SKM-1 (cell line): ENCODE results near the gene MAMDC4.

ENCODE experiments used
- DNase-seq: peaks from one replicate; lab custom pipeline; 2025; ENCODE audit not compliant: unreplicated experiment; lab: John Stamatoyannopoulos, UW

Gene MAMDC4

GRCh38 chr9:136849038-136849959 lies 2.8 kb upstream of the MAMDC4 start, which contains the start of gene PHPT1:
Gene PHPT1, plus strand, starts transcription at chr9:136849409. Its CDS starts 22 bp downstream, at chr9:136849431.
- DNase-seq: peak; percentile 98

DNA sequence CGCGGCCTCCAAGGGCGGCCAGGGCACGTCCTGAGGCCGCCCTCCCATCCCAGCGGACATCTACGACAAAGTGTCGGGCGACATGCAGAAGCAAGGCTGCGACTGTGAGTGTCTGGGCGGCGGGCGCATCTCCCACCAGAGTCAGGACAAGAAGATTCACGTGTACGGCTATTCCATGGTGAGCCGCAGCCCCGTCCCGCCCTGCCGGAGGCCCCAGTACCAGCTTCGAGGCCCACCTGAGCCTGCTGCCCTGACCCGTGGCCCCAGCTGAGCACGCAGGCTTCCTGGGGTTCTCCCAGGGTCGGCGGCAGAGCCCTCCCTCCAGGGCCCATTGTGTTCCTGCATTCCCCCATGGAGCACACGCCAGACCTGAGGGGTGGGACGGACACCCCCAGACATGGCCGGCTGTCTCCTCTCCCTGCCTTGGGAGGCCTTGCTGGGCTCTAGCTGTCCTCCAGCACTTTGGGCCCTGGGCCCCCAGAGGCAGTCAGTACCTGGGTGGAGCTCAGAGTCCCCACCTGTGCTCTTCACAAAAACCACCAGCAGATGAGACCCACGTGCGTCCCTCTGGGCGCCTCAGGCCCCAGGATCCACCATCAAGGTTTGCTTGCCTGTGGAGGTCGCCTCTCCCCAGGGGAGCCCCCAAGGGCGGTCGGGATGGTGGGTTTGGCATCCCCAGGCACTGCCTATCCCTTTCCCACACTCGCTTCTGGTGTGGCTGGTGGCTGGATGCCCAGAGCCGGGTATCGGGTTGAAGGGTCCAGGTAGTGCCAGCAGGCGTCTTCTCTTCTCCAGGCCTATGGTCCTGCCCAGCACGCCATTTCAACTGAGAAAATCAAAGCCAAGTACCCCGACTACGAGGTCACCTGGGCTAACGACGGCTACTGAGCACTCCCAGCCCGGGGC lies 1.9 kb upstream of the MAMDC4 start:
- no peak for DNase-seq

GRCh38 chr9:136850866-136851775 lies 1.0 kb upstream of the MAMDC4 start:
- DNase-seq: no peak

GRCh38 chr9:136852664-136853595 lies 784 bp downstream of the MAMDC4 start:
- DNase-seq: no peak

- no peak for DNase-seq
Measured at GRCh38 chr9:136853596-136854112, 1.5 kb downstream of the MAMDC4 start.

- no peak for DNase-seq
Measured at GRCh38 chr9:136854113-136854841, 2.1 kb downstream of the MAMDC4 start.

GRCh38 chr9:136854842-136855460 lies 2.8 kb downstream of the MAMDC4 start:
- no peak for DNase-seq

GRCh38 chr9:136855461-136856078 lies 3.4 kb downstream of the MAMDC4 start:
- DNase-seq: no peak

- no peak for DNase-seq
Measured at GRCh38 chr9:136856079-136856476, 3.9 kb downstream of the MAMDC4 start.

DNA sequence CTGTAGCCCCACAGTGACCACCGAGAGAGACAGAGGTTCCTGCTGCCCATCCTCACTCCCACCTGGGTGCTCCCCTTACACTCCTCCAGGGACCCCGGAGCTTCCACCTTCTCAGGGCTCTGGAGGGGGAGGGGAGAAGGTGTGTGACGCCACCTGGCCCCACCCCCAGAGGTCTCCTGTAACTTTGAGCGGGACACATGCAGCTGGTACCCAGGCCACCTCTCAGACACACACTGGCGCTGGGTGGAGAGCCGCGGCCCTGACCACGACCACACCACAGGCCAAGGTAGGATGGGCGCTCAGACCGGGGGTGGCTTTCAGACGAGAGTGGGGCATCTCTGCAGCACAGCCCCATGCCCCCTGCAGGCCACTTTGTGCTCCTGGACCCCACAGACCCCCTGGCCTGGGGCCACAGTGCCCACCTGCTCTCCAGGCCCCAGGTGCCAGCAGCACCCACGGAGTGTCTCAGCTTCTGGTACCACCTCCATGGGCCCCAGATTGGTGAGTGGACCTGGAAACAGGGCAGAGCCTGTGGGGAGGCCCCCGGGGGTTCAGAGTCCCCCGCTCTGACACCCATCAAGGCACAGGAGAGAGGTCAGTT lies 4.5 kb downstream of the MAMDC4 start:
- DNase-seq: no peak

GRCh38 chr9:136857166-136857565 lies 5.0 kb downstream of the MAMDC4 start:
- no peak for DNase-seq

DNA sequence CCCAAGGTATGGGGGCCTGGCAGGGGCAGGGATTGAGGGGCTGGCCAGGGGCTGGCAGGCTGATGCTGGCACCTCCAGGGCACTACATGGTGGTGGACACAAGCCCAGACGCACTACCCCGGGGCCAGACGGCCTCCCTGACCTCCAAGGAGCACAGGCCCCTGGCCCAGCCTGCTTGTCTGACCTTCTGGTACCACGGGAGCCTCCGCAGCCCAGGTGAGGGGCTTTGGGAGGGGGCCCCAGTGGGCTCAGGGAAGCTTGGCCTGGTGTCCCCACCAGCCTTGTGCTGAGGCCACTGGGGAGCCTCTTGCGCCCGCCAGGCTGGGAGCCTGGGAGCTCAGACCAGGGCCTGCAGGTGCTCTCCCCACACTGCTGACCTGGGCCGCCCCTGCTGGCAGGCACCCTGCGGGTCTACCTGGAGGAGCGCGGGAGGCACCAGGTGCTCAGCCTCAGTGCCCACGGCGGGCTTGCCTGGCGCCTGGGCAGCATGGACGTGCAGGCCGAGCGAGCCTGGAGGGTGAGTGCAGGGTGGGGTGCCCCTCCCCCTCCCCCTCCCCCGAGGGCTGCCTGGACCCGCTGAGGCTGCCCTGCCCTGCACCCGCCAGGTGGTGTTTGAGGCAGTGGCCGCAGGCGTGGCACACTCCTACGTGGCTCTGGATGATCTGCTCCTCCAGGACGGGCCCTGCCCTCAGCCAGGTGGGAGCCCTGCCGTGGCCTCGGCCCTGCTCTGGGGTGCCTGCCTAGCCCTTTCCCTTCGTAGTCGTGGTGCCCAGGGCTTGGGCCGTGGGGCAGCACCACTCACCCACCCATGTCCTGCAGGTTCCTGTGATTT lies 5.7 kb downstream of the MAMDC4 start:
- no peak for DNase-seq

DNA sequence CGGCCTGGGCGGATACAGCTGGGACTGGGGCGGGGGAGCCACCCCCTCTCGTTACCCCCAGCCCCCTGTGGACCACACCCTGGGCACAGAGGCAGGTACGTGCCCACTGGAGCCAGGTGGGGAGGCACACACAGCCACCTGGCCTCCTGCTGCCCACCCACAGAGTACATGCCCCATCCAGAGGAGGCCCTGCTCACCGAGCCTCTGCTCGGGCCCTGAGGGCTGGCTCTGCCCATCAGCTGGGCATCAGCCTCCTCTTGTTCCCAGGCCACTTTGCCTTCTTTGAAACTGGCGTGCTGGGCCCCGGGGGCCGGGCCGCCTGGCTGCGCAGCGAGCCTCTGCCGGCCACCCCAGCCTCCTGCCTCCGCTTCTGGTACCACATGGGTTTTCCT lies 6.3 kb downstream of the MAMDC4 start:
- no peak for DNase-seq

DNA sequence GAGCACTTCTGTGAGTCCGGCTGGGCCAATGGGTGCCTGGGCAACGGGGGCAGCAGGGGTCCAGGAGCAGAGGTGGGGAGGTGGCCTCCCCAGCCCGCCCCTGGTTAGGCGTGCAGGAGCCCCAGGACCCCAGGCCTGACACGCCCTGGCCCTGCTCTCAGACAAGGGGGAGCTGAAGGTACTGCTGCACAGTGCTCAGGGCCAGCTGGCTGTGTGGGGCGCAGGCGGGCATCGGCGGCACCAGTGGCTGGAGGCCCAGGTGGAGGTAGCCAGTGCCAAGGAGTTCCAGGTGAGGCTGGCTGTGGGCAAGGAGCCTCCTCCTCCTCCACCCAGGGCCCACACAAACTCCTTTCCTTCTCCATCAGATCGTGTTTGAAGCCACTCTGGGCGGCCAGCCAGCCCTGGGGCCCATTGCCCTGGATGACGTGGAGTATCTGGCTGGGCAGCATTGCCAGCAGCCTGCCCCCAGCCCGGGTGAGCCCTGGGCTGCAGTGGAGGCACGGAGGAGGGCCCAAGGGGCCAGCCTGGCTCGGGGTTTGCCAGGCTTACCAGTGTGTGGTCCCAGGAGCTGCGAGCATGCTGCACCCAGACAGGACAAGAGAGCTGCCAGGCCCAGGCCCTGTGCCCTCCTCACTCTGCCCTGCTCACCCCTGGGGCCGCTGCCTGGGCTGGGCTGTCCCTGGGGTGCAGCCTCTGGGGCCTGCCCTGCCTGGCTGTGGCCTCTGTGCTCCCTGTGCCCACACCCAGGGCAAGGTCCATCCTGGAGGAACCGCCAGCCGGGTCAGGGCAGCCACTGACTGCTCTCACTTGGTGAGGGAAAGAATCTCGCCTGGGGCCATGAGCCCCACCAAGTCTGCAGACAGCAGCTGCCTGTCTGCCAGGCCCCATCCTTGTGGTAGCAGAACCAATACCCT lies 7.0 kb downstream of the MAMDC4 start:
- DNase-seq: no peak

GRCh38 chr9:136860529-136860928 lies 8.4 kb downstream of the MAMDC4 start:
- no peak for DNase-seq
